Right forelimb (tissue), 1 donor: ENCODE measurements around the gene GPX2.
"Not testable (repeated sequence)": the region's sequence is repeated elsewhere in the genome, so short reads cannot be mapped to it uniquely, and the experiment has no call there.

Experiments
- DNase-seq: peaks from one replicate; pipeline ENCODE4 v3.0.0-alpha.2; 2018

The GPX2 gene

GRCh38 chr14:64938972-64939816 is 3.4 kb downstream of the GPX2 start:
- DNase-seq = no peak

GRCh38 chr14:64937821-64938193 is 4.7 kb downstream of the GPX2 start:
- no peak for DNase-seq

GRCh38 chr14:64937171-64937820 is 5.2 kb downstream of the GPX2 start:
- no peak for DNase-seq

GRCh38 chr14:64935508-64935907 is 7.0 kb downstream of the GPX2 start:
- DNase-seq = no peak

GRCh38 chr14:64934338-64934929 is 8.1 kb downstream of the GPX2 start:
- DNase-seq = no peak

- no peak for DNase-seq
These were observed 10.3 kb downstream of the GPX2 start for GRCh38 chr14:64932231-64932630.

GRCh38 chr14:64931123-64931522 is 11.4 kb downstream of the GPX2 start:
- DNase-seq = no peak

- no peak for DNase-seq
These were observed 12.3 kb downstream of the GPX2 start for GRCh38 chr14:64930085-64930843.

GRCh38 chr14:64929014-64929359 is 13.6 kb downstream of the GPX2 start:
- no peak for DNase-seq

- DNase-seq = no peak
These were observed 14.1 kb downstream of the GPX2 start for GRCh38 chr14:64928239-64929013.

GRCh38 chr14:64927031-64927430 is 15.5 kb downstream of the GPX2 start:
- DNase-seq = no peak

GRCh38 chr14:64926398-64926995 is 16.0 kb downstream of the GPX2 start:
- DNase-seq = no peak

- no peak for DNase-seq
These were observed 19.5 kb downstream of the GPX2 start for GRCh38 chr14:64923015-64923414.

GRCh38 chr14:64920465-64920864 is 22.1 kb downstream of the GPX2 start:
- DNase-seq = no peak

GRCh38 chr14:64919618-64920017 is 22.9 kb downstream of the GPX2 start:
- no peak for DNase-seq

GRCh38 chr14:64919215-64919614 is 23.3 kb downstream of the GPX2 start:
- DNase-seq = no peak

- DNase-seq = no peak
These were observed 24.3 kb downstream of the GPX2 start for GRCh38 chr14:64918216-64918615.

GRCh38 chr14:64915797-64916196 is 26.7 kb downstream of the GPX2 start:
- no peak for DNase-seq

GRCh38 chr14:64915029-64915424 is 27.5 kb downstream of the GPX2 start:
- no peak for DNase-seq

GRCh38 chr14:64914237-64915028 is 28.1 kb downstream of the GPX2 start, which contains the start of gene CHURC1:
Gene CHURC1 (plus strand): TSS chr14:64914455. CDS start chr14:64914496, 41 bp downstream.
- peak; percentile 97 for DNase-seq

GRCh38 chr14:64913477-64913876 is 29.1 kb downstream of the GPX2 start:
- not testable (repeated sequence) for DNase-seq
